Measurements from ENCODE around the gene DYNC1LI2.
"Not testable (repeated sequence)": the region's sequence is repeated elsewhere in the genome, so short reads cannot be mapped to it uniquely, and the experiment has no call there.

The DYNC1LI2 gene

GRCh38 chr16:66751303-66751991, at the start of gene DYNC1LI2:
TSS of gene DYNC1LI2 (minus strand) at chr16:66751609. CDS start at chr16:66751591, 18 bp downstream.
- in situ Hi-C loops (cut with MboI; ENCODE audit: low sequenced_read_pairs), result no loop called here

GRCh38 chr16:66800856-66801255, 49.4 kb upstream of the DYNC1LI2 start:
- in situ Hi-C loops (cut with MboI; ENCODE audit: low sequenced_read_pairs), result no loop called here

GRCh38 chr16:66798161-66798560, 46.8 kb upstream of the DYNC1LI2 start:
- in situ Hi-C loops (cut with MboI; ENCODE audit: low sequenced_read_pairs), result no loop called here

GRCh38 chr16:66793984-66794383, 42.6 kb upstream of the DYNC1LI2 start:
- in situ Hi-C loops (cut with MboI; ENCODE audit: low sequenced_read_pairs), result not testable (repeated sequence)

GRCh38 chr16:66790130-66790733, 38.8 kb upstream of the DYNC1LI2 start:
- in situ Hi-C loops (cut with MboI; ENCODE audit: low sequenced_read_pairs), result no loop called here

GRCh38 chr16:66787427-66787826, 36.0 kb upstream of the DYNC1LI2 start:
- in situ Hi-C loops (cut with MboI; ENCODE audit: low sequenced_read_pairs), result no loop called here

- in situ Hi-C loops (cut with MboI; ENCODE audit: low sequenced_read_pairs), result no loop called here
These were observed 35.1 kb upstream of the DYNC1LI2 start for GRCh38 chr16:66786551-66786950.

GRCh38 chr16:66776457-66776856, 25.0 kb upstream of the DYNC1LI2 start:
- in situ Hi-C loops (cut with MboI; ENCODE audit: low sequenced_read_pairs), result no loop called here

- in situ Hi-C loops (cut with MboI; ENCODE audit: low sequenced_read_pairs), result no loop called here
These were observed 23.6 kb upstream of the DYNC1LI2 start for GRCh38 chr16:66774981-66775380.

- in situ Hi-C loops (cut with MboI; ENCODE audit: low sequenced_read_pairs), result no loop called here
These were observed 6.7 kb upstream of the DYNC1LI2 start for GRCh38 chr16:66758086-66758485.

GRCh38 chr16:66754819-66755218, 3.4 kb upstream of the DYNC1LI2 start:
- in situ Hi-C loops (cut with MboI; ENCODE audit: low sequenced_read_pairs), result no loop called here

- in situ Hi-C loops (cut with MboI; ENCODE audit: low sequenced_read_pairs), result no loop called here
These were observed 2.8 kb upstream of the DYNC1LI2 start for GRCh38 chr16:66754211-66754610.

GRCh38 chr16:66752958-66753357, 1.5 kb upstream of the DYNC1LI2 start:
- in situ Hi-C loops (cut with MboI; ENCODE audit: low sequenced_read_pairs), result no loop called here

GRCh38 chr16:66752379-66752778, 970 bp upstream of the DYNC1LI2 start:
- in situ Hi-C loops (cut with MboI; ENCODE audit: low sequenced_read_pairs), result no loop called here

- in situ Hi-C loops (cut with MboI; ENCODE audit: low sequenced_read_pairs), result no loop called here
These were observed 548 bp upstream of the DYNC1LI2 start for GRCh38 chr16:66751992-66752322.

GRCh38 chr16:66751053-66751302, 431 bp downstream of the DYNC1LI2 start:
- in situ Hi-C loops (cut with MboI; ENCODE audit: low sequenced_read_pairs), result no loop called here

GRCh38 chr16:66750279-66751052, 943 bp downstream of the DYNC1LI2 start:
- in situ Hi-C loops (cut with MboI; ENCODE audit: low sequenced_read_pairs), result no loop called here

GRCh38 chr16:66746682-66747081, 4.7 kb downstream of the DYNC1LI2 start:
- in situ Hi-C loops (cut with MboI; ENCODE audit: low sequenced_read_pairs), result no loop called here

- in situ Hi-C loops (cut with MboI; ENCODE audit: low sequenced_read_pairs), result no loop called here
These were observed 5.4 kb downstream of the DYNC1LI2 start for GRCh38 chr16:66746048-66746447.

GRCh38 chr16:66741950-66742808, 9.2 kb downstream of the DYNC1LI2 start:
- in situ Hi-C loops (cut with MboI; ENCODE audit: low sequenced_read_pairs), result no loop called here

- in situ Hi-C loops (cut with MboI; ENCODE audit: low sequenced_read_pairs), result no loop called here
These were observed 10.1 kb downstream of the DYNC1LI2 start for GRCh38 chr16:66741169-66741900.
